ENCODE data around the gene ABHD5. TPM values are rescaled to one million over a fixed set of nuclear protein-coding genes. Genes with fewer than 3 reads are reported as not detected.

Gene ABHD5
- total and polyA plus RNA-seq, 2 of the 8 experiments (the other 6 are each of a cell fraction or from before 2014, with no cell fraction given), result 10.5 to 16.4 TPM

- TF ChIP-seq SIRT6 (IDR thresholded peaks at IDR 0.05; ENCODE audit: low read length), result no peak
- TF ChIP-seq RAD21 (IDR thresholded peaks at IDR 0.05 in 1 of 2, conservative IDR thresholded peaks at IDR 0.05 in 1 of 2; ENCODE audit: low read depth in 2 of 2, low read length in 2 of 2), result no peak
- no peak for TF ChIP-seq SIX5 (IDR thresholded peaks at IDR 0.05; ENCODE audit: low read depth, low read length)
- TF ChIP-seq TCF12 (IDR thresholded peaks at IDR 0.05; ENCODE audit: low read depth, low read length), result no peak
- TF ChIP-seq CHD7 (IDR thresholded peaks at IDR 0.05; ENCODE audit: insufficient replicate concordance, low read length), result no peak
- TF ChIP-seq SP2 (IDR thresholded peaks at IDR 0.05; ENCODE audit: low read length), result no peak
These were observed 41.8 kb upstream of the ABHD5 start (continued) for GRCh38 chr3:43648957-43649356.
